Right atrium auricular region (tissue), 2 donors: Measurements from ENCODE around the gene TBC1D2. TPM values are rescaled to one million over a fixed set of nuclear protein-coding genes. Genes with fewer than 3 reads are reported as not detected.

ENCODE experiments used
- DNase-seq: peaks from one replicate; pipeline ENCODE4 v3.0.0-alpha.2; 2019; ENCODE audit warnings: low spot score
- H3K27ac ChIP-seq, 2 donors: fragments of 200-600 bp; sonication (generic); 1 replicate in 1 of 2; 2 replicates in 1 of 2; pipeline ENCODE4 v1.5.1; 2016 to 2019
- H3K27me3 ChIP-seq, 2 donors: fragments of 200-600 bp; sonication (generic); one replicate each; pipeline versions ENCODE4 v1.5.1 to v1.6.0; 2017 to 2019
- H3K36me3 ChIP-seq: fragments of 200-600 bp; sonication (generic); one replicate; pipeline ENCODE4 v1.5.1; 2016
- H3K4me1 ChIP-seq, 2 donors: fragments of 200-600 bp; sonication (generic); one replicate each; pipeline versions ENCODE4 v1.5.1 to v1.6.0; 2017 to 2019
- H3K4me3 ChIP-seq, 2 donors: fragments of 200-600 bp; sonication (generic); 1 replicate in 1 of 2; 2 replicates in 1 of 2; pipeline ENCODE4 v1.5.1; 2017 to 2019; ENCODE audit warnings: mild to moderate bottlenecking in 1 of 2, moderate library complexity in 1 of 2
- H3K9me3 ChIP-seq, 2 donors: fragments of 200-600 bp; sonication (generic); one replicate each; pipeline ENCODE4 v1.5.1; 2019
- total RNA-seq, 2 donors: library from RNA; depleted of rRNA; stranded (reverse); fragments of >200 nt; gene quantifications; one replicate each; pipeline ENCODE4 v1.1.0, GENCODE V29; 2016
- TF ChIP-seq, protein P1 (sequence below), 2 donors: fragments of 200-600 bp; sonication (generic); IDR thresholded peaks; one replicate each; pipeline ENCODE4 v1.5.1; 2019; ENCODE audit warnings: antibody characterized with exemption in 2 of 2

The TBC1D2 gene
- total RNA-seq, 2 donors from 2014 or later = 2.6 to 4.6 TPM

DNA sequence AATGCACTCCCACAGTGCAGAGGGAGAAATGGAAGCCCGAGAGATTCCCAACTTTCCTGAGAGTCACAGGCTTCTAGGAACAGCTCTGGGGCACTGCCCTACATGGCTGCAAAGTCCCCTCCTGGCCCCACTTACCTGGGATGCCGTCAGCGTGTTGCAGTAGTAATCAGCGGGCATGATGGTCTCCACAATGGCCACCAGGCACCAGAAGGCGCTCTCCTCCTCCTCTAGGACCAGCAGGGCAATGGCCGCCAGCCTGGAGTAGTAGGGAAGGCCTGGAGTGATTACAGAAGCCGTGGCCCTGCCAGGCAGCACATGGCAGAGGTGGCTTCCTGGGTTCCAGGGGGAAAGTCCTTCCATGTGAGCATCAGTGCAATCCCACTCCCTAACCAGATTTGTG is 52.3 kb downstream of the TBC1D2 start:
- Histone ChIP-seq H3K4me3 (no peak overlapping the region), H3K4me1 (no peaks in the 10 kb centered on the region), H3K36me3 (no peaks in the 10 kb centered on the region), H3K27me3 (no peaks in the 10 kb centered on the region), H3K9me3 (no peaks in the 10 kb centered on the region), H3K27ac (no peak overlapping the region)
- no peak for DNase-seq
- TF ChIP-seq, protein P1, sequence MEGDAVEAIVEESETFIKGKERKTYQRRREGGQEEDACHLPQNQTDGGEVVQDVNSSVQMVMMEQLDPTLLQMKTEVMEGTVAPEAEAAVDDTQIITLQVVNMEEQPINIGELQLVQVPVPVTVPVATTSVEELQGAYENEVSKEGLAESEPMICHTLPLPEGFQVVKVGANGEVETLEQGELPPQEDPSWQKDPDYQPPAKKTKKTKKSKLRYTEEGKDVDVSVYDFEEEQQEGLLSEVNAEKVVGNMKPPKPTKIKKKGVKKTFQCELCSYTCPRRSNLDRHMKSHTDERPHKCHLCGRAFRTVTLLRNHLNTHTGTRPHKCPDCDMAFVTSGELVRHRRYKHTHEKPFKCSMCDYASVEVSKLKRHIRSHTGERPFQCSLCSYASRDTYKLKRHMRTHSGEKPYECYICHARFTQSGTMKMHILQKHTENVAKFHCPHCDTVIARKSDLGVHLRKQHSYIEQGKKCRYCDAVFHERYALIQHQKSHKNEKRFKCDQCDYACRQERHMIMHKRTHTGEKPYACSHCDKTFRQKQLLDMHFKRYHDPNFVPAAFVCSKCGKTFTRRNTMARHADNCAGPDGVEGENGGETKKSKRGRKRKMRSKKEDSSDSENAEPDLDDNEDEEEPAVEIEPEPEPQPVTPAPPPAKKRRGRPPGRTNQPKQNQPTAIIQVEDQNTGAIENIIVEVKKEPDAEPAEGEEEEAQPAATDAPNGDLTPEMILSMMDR (IDR thresholded peaks at IDR 0.05) = no peak

DNA sequence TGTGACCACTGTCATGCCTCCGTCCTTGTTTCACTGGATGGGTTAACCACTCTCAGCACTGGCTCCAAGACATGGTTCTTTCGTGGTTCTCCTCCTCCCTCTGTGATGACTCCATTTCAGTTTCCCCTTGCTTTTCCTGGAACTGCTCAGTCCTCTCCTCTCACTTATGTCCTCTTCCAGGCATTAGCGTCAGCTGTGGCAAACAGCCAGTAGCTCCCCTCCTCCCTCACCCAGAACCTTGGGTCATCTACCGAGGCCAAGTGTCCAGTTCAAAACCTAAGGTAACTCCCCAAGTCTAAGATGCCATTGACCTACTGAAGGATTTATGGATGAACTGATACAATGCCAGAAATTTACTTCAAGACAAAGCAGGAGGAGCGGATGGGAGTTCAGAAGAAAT is 53.2 kb downstream of the TBC1D2 start:
- no peak for DNase-seq
- H3K27me3 ChIP-seq = no peaks in the 10 kb centered on the region
- H3K27ac ChIP-seq = no peak overlapping the region
- H3K36me3 ChIP-seq = no peaks in the 10 kb centered on the region
- H3K9me3 ChIP-seq = no peaks in the 10 kb centered on the region
- H3K4me3 ChIP-seq = no peak overlapping the region
- no peaks in the 10 kb centered on the region for H3K4me1 ChIP-seq
- TF ChIP-seq, protein P1 (IDR thresholded peaks at IDR 0.05) = no peak

DNA sequence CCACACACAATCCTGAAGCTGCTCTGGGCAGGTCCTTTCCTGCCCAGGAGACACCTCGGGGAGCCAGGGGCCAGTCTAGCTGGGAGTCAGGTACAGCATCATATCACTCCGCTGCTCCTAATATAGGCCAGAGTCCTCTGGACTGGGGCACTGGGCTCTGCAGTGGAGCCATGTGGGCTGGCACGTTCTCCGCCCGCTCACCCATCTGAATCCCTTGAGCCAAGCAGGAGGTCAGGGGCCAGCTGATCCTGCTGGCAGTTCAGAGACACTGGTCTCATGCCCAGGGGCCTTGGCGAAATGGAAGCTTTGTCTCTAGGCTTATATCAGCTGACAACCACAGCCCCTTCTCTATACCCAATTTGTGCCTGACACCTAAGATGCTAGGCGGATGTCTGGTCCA is 53.7 kb downstream of the TBC1D2 start:
- Histone ChIP-seq H3K36me3 (no peaks in the 10 kb centered on the region), H3K27ac (no peak overlapping the region), H3K27me3 (no peaks in the 10 kb centered on the region), H3K4me3 (no peak overlapping the region), H3K9me3 (no peaks in the 10 kb centered on the region), H3K4me1 (no peaks in the 10 kb centered on the region)
- TF ChIP-seq, protein P1 (IDR thresholded peaks at IDR 0.05) = no peak
- DNase-seq = no peak

GRCh38 chr9:98201102-98201501 is 54.3 kb downstream of the TBC1D2 start:
- Histone ChIP-seq H3K4me1 (no peaks in the 10 kb centered on the region), H3K4me3 (no peak overlapping the region), H3K27ac (no peak overlapping the region), H3K9me3 (no peaks in the 10 kb centered on the region), H3K36me3 (no peaks in the 10 kb centered on the region), H3K27me3 (no peaks in the 10 kb centered on the region)
- DNase-seq = no peak
- TF ChIP-seq, protein P1 (IDR thresholded peaks at IDR 0.05) = no peak

DNA sequence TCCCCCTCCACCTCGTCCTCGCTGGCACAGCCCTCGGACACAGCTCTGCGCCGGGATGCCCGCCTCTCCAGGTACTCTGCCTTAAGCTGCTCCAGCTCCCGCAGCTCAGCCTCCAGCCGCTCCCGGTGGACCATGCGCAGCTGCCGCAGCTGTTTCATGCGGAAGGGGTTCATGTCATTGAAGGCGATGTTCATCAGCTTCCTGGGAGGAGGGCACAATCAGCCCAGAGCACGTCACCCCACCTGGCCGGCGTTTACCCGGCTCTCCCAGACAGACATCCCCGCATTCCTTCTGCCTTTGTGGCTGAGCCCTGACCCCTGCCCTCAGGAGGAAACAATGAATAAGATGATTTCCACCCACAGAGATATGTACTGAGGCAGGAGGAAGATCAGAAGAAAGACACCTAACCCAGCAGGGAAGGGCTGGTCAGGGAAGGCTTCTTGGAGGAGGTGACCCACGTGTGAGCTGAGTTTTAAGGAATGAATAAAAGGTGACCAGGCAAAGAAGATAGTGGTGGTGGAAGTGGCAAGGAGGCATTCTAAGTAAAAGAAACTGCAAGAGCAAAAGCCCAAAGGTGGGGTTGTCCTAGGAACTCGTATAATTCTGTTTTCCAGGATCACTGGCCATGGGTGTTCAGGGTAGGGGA is 55.9 kb downstream of the TBC1D2 start:
- H3K36me3 ChIP-seq = no peaks in the 10 kb centered on the region
- DNase-seq = no peak

More for the DNA sequence above, 55.9 kb downstream of the TBC1D2 start:
- Histone ChIP-seq H3K4me1 (no peaks in the 10 kb centered on the region), H3K27ac (no peak overlapping the region), H3K27me3 (no peaks in the 10 kb centered on the region), H3K4me3 (no peak overlapping the region), H3K9me3 (no peaks in the 10 kb centered on the region)
- TF ChIP-seq, protein P1 (IDR thresholded peaks at IDR 0.05) = no peak
